Natural killer cell treated with Interleukin-12 subunit alpha and Interleukin-12 subunit beta and Interleukin-15 and Interleukin-18, amount 100 ng/mL, for 72 hours (primary cell): ENCODE measurements around the gene IL17D. TPM values are rescaled to one million over a fixed set of nuclear protein-coding genes. Genes with fewer than 3 reads are reported as not detected.
A peak's percentile ranks its signal among the peaks of the same experiment; 100 is the strongest.

Experiments
- ATAC-seq, 2 donors: fragments of 150-1000 bp; cut with Tn5 transposase in 1 of 2; sonication (Bioruptor Pico), chemical (Tn5 transposase) in 1 of 2; 2 replicates each; pipeline ENCODE4 v1.10.0; 2021
- DNase-seq: peaks from one replicate; pipeline ENCODE4 v3.0.0; 2022; ENCODE audit warnings: low spot score
- H3K27ac Mint-ChIP-seq, 2 donors: 1 replicate in 1 of 2; 2 replicates in 1 of 2; pipeline ENCODE4 v1.8.0; 2022; ENCODE audit warnings: mixed read lengths in 2 of 2, mild to moderate bottlenecking in 1 of 2, moderate library complexity in 1 of 2
- H3K27me3 Mint-ChIP-seq, 2 donors: 1 replicate in 1 of 2; 2 replicates in 1 of 2; pipeline ENCODE4 v1.8.0; 2022; ENCODE audit warnings: mixed read lengths in 2 of 2
- H3K36me3 Mint-ChIP-seq: one replicate; pipeline ENCODE4 v1.8.0; 2022; ENCODE audit warnings: mixed read lengths
- H3K4me1 Mint-ChIP-seq, 2 donors: 1 replicate in 1 of 2; 2 replicates in 1 of 2; pipeline ENCODE4 v1.8.0; 2022; ENCODE audit warnings: low read depth in 2 of 2, mixed read lengths in 2 of 2, mild to moderate bottlenecking in 1 of 2
- H3K4me3 Mint-ChIP-seq: one replicate; pipeline ENCODE4 v1.8.0; 2022; ENCODE audit warnings: mixed read lengths
- H3K9me3 Mint-ChIP-seq: 2 replicates; pipeline ENCODE4 v1.8.0; 2022; ENCODE audit warnings: mixed read lengths
- total RNA-seq, 2 donors: library from RNA; stranded (reverse); gene quantifications; one replicate each; pipeline ENCODE4 v1.2.3, GENCODE V29; 2022

IL17D gene
- total RNA-seq, 2 donors from 2014 or later = 0.22 TPM; not detected in 1

- Mint-ChIP-seq H3K4me3 (peak overlapping the region; percentile 80), H3K4me1 (peaks cover 0 to 8% of the 10 kb centered on the region in 2 donors), H3K27ac (no peak overlapping the region), H3K36me3 (no peaks in the 10 kb centered on the region), H3K27me3 (peaks cover 10 to 18% of the 10 kb centered on the region in 2 donors), H3K9me3 (no peaks in the 10 kb centered on the region)
- DNase-seq (no peak), ATAC-seq (no peak)
Measured at GRCh38 chr13:20702530-20702914, 977 bp upstream of the IL17D start.

- Mint-ChIP-seq H3K4me1 (peaks cover 0 to 8% of the 10 kb centered on the region in 2 donors), H3K27ac (no peak overlapping the region), H3K4me3 (no peak overlapping the region), H3K27me3 (peaks cover 8 to 15% of the 10 kb centered on the region in 2 donors), H3K36me3 (no peaks in the 10 kb centered on the region), H3K9me3 (no peaks in the 10 kb centered on the region)
- peak; percentile 92 to 95 for ATAC-seq
- DNase-seq = peak; percentile 78
Measured at GRCh38 chr13:20703780-20704458, 420 bp downstream of the IL17D start.

- Mint-ChIP-seq H3K4me3 (peak overlapping the region; percentile 73), H3K4me1 (peaks cover 0 to 8% of the 10 kb centered on the region in 2 donors), H3K27me3 (peaks cover 8 to 14% of the 10 kb centered on the region in 2 donors), H3K36me3 (no peaks in the 10 kb centered on the region), H3K9me3 (no peaks in the 10 kb centered on the region), H3K27ac (no peak overlapping the region)
- DNase-seq (no peak), ATAC-seq (no peak)
Measured at GRCh38 chr13:20704459-20705069, 1.1 kb downstream of the IL17D start.

GRCh38 chr13:20706661-20707060 is 3.2 kb downstream of the IL17D start:
- no peaks in the 10 kb centered on the region for H3K9me3 Mint-ChIP-seq
- DNase-seq = no peak
- ATAC-seq = no peak
- H3K27ac Mint-ChIP-seq = no peak overlapping the region
- peaks cover 0 to 8% of the 10 kb centered on the region in 2 donors for H3K4me1 Mint-ChIP-seq
- H3K36me3 Mint-ChIP-seq = no peaks in the 10 kb centered on the region
- H3K4me3 Mint-ChIP-seq = no peak overlapping the region
- H3K27me3 Mint-ChIP-seq = peaks cover 0 to 5% of the 10 kb centered on the region in 2 donors

DNA sequence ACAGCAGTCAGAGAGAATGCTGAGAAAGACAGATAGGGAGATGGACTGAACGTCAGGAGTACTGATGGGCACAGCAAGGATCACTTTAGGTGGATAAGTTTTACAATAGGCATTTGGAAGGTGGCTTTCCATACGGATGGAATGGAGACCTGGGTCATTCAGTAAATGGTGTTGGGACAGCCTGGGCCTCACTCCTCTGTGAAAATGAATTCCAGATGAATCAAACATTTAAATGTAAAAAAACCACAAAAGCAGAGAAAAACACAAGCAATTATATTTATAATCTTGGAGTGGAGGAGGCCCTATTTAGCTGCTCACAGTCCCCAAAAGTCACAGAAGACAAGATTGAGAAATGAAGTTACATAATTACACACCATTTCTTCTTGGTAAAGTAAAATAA is 4.7 kb downstream of the IL17D start:
- H3K36me3 Mint-ChIP-seq = no peaks in the 10 kb centered on the region
- no peak overlapping the region for H3K27ac Mint-ChIP-seq
- DNase-seq (no peak), ATAC-seq (no peak)
- H3K9me3 Mint-ChIP-seq = no peaks in the 10 kb centered on the region
- H3K27me3 Mint-ChIP-seq = peaks cover 3 to 15% of the 10 kb centered on the region in 2 donors
- H3K4me3 Mint-ChIP-seq = no peak overlapping the region
- peaks cover 4 to 10% of the 10 kb centered on the region in 2 donors for H3K4me1 Mint-ChIP-seq

GRCh38 chr13:20709369-20709768 is 5.9 kb downstream of the IL17D start:
- Mint-ChIP-seq H3K36me3 (no peaks in the 10 kb centered on the region), H3K27me3 (peaks cover 12 to 27% of the 10 kb centered on the region in 2 donors), H3K4me3 (no peak overlapping the region), H3K9me3 (no peaks in the 10 kb centered on the region), H3K4me1 (peaks cover 6 to 13% of the 10 kb centered on the region in 2 donors), H3K27ac (no peak overlapping the region)
- DNase-seq (no peak), ATAC-seq (no peak)

GRCh38 chr13:20709782-20710181 is 6.3 kb downstream of the IL17D start:
- H3K4me1 Mint-ChIP-seq = peaks cover 6 to 13% of the 10 kb centered on the region in 2 donors
- H3K9me3 Mint-ChIP-seq = no peaks in the 10 kb centered on the region
- no peak overlapping the region for H3K27ac Mint-ChIP-seq
- H3K36me3 Mint-ChIP-seq = no peaks in the 10 kb centered on the region
- ATAC-seq (no peak), DNase-seq (no peak)
- no peak overlapping the region for H3K4me3 Mint-ChIP-seq
- peaks cover 12 to 28% of the 10 kb centered on the region in 2 donors for H3K27me3 Mint-ChIP-seq

DNA sequence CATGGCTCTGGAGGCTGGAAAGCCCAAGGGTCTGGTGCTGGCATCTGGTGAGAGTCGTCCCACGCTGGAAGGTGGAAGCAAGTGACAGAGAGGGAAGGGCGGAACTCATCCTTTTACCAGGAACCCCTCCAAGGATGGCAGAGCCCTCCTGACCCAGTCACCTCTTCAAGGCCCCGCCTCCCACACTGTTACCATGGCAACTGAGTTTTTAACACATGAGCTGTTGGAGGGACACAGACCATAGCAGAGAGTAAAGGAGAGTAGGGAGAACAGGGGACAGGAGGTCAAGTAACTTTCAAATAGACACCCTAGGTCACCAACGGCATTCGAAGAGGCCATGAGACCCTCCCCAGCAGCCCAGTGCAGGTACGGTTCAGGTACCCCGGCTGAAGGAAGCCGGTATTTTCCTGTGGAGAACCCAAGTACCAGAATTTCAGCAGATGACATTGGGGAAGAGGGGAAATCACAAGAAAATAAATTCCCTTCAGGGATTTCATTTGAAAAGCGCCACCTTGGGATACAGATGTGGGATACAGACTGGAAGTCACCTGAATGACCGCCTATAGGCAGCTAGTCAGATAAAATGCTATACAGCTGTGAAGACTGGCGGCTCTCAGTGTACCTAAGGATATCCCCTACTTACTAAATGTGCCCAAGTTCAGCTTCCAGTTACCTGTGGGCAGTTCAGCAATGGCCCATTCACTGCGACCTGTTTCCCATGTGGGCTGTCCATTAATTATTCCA is 8.0 kb downstream of the IL17D start:
- H3K27me3 Mint-ChIP-seq = peaks cover 12 to 28% of the 10 kb centered on the region in 2 donors
- no peaks in the 10 kb centered on the region for H3K9me3 Mint-ChIP-seq
- H3K4me1 Mint-ChIP-seq = peaks cover 6 to 13% of the 10 kb centered on the region in 2 donors
- DNase-seq (no peak), ATAC-seq (no peak)
- H3K4me3 Mint-ChIP-seq = no peak overlapping the region
- no peak overlapping the region for H3K27ac Mint-ChIP-seq
- no peaks in the 10 kb centered on the region for H3K36me3 Mint-ChIP-seq

- Mint-ChIP-seq H3K27ac (no peak overlapping the region), H3K27me3 (peaks cover 12 to 28% of the 10 kb centered on the region in 2 donors), H3K9me3 (no peaks in the 10 kb centered on the region), H3K36me3 (no peaks in the 10 kb centered on the region), H3K4me3 (no peak overlapping the region), H3K4me1 (peaks cover 6 to 13% of the 10 kb centered on the region in 2 donors)
- ATAC-seq = no peak
- DNase-seq = no peak
Measured at GRCh38 chr13:20713014-20713376, 9.5 kb downstream of the IL17D start.

DNA sequence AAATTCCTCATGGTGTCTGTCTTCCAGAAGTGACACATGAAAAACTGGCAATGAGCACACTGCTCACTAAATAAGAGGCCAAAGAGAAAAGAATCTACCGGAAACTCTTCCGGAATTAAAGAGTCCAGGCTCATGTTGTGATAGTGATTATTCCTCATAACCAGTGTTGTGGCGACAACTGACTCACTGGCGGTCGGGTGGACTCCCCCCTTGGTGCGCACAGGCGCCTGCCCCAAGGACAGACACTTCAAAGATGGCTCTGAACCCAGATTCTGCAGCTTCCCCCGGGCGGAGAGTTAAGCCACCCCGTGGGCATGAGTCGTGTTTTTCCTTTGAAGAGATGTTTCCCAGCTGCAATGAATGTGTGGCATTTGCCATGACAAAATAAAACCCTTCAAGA is 10.3 kb downstream of the IL17D start:
- ATAC-seq (no peak), DNase-seq (no peak)
- Mint-ChIP-seq H3K4me3 (no peak overlapping the region), H3K4me1 (peaks cover 6 to 13% of the 10 kb centered on the region in 2 donors), H3K36me3 (no peaks in the 10 kb centered on the region), H3K9me3 (no peaks in the 10 kb centered on the region), H3K27me3 (peaks cover 12 to 28% of the 10 kb centered on the region in 2 donors), H3K27ac (no peak overlapping the region)

DNA sequence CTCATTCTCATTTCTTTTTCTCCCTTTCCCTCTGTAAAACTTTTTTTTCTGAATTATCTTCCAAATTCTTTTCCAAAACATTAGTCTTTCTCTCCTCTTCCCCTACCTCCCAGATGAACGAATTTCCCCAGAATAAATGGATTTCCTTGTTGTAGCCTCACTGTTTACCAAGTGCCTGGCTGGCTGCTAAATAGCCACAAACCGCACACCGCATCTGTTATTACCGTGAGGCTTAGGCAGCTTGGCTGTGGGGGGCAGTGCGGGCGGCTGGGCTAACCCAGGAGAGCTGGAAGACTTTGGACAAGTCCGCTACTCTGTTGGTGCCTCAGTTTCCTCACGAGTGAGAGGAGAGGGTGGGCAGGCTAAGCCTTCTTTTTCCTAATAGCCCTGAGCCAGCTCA is 10.7 kb downstream of the IL17D start:
- Mint-ChIP-seq H3K27ac (no peak overlapping the region), H3K4me1 (peaks cover 6 to 13% of the 10 kb centered on the region in 2 donors), H3K36me3 (no peaks in the 10 kb centered on the region), H3K27me3 (peaks cover 12 to 28% of the 10 kb centered on the region in 2 donors), H3K4me3 (no peak overlapping the region), H3K9me3 (no peaks in the 10 kb centered on the region)
- DNase-seq = no peak
- ATAC-seq = no peak

DNA sequence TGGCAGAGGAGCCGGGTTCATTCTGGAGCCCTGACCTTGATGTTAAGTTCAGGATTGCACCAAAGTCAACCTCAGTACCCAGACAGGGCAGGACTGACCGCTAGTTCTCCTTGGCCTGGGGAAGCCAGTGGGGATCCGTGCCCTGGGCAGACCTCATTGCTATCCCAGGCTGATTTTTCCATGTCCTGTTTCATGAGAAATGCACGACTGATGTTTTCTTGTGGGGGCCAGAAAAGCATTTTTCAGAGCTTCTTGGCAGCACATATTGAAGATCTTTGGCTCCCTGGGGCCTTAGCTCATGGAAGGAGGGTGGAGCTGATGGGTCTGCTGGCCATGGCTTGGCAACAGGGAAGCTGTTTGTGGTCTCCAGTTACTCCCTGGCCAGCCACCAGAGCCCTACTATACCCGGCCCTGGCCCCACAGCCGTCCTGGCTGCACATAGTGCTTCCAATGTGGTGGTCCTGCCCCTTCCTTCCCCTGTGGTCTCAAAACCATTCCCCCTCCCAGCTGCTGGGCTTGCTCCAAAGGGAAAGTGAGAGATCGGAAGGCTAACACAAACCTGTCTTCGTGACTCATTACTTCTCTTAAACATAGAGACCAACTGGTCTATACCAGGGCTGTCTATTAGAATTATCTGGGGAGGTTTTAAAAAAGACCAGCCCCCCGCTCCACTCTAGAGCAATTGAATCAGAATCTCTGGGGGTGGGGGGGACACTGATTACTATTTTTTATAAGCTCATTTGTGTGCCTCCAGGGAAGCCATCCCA is 11.2 kb downstream of the IL17D start:
- Mint-ChIP-seq H3K9me3 (no peaks in the 10 kb centered on the region), H3K4me1 (peaks cover 6 to 13% of the 10 kb centered on the region in 2 donors), H3K4me3 (no peak overlapping the region), H3K36me3 (no peaks in the 10 kb centered on the region), H3K27me3 (peaks cover 12 to 28% of the 10 kb centered on the region in 2 donors), H3K27ac (no peak overlapping the region)
- ATAC-seq (no peak), DNase-seq (no peak)

GRCh38 chr13:20715330-20715712 is 11.8 kb downstream of the IL17D start:
- peaks cover 12 to 28% of the 10 kb centered on the region in 2 donors for H3K27me3 Mint-ChIP-seq
- H3K4me1 Mint-ChIP-seq = peaks cover 6 to 13% of the 10 kb centered on the region in 2 donors
- H3K4me3 Mint-ChIP-seq = no peak overlapping the region
- DNase-seq (no peak), ATAC-seq (no peak)
- H3K36me3 Mint-ChIP-seq = no peaks in the 10 kb centered on the region
- H3K9me3 Mint-ChIP-seq = no peaks in the 10 kb centered on the region
- no peak overlapping the region for H3K27ac Mint-ChIP-seq
